ENCODE data around the gene SUSD3. TPM values are rescaled to one million over a fixed set of nuclear protein-coding genes. Genes with fewer than 3 reads are reported as not detected.
"Not testable (repeated sequence)": the region's sequence is repeated elsewhere in the genome, so short reads cannot be mapped to it uniquely, and the experiment has no call there.

The SUSD3 gene
- total and polyA plus RNA-seq, 4 donors = 2.0 to 9.7 (median 5.1) TPM

- Histone ChIP-seq H3K27me3 (ENCODE audit: control insufficient read depth in 3 of 3, insufficient read depth in 3 of 3, low read length in 2 of 3) (no peaks in the 10 kb centered on the region), H3K9ac (ENCODE audit: insufficient read depth in 1 of 2, low read length in 2 of 2) (no peak overlapping the region), H3K4me1 (ENCODE audit: control insufficient read depth in 5 of 5, insufficient read depth in 5 of 5, low read length in 5 of 5) (peaks cover 0 to 5% (median 0%) of the 10 kb centered on the region in 5 donors), H3K27ac (ENCODE audit: low read depth in 1 of 2, low read length in 1 of 2) (no peak overlapping the region), H3K36me3 (ENCODE audit: control insufficient read depth in 4 of 4, insufficient read depth in 4 of 4, low read length in 4 of 4) (peaks cover 0 to 17% (median 0%) of the 10 kb centered on the region in 4 donors), H3K4me3 (no peak overlapping the region), H3K9me3 (ENCODE audit: control insufficient read depth in 4 of 4, insufficient read depth in 3 of 4, low read length in 3 of 4) (no peaks in the 10 kb centered on the region)
- WGBS, 2 donors = 86 to 91% methylated on average over 13 of the region's 13 CpGs
- DNase-seq = no peak
- TF ChIP-seq, protein P1, sequence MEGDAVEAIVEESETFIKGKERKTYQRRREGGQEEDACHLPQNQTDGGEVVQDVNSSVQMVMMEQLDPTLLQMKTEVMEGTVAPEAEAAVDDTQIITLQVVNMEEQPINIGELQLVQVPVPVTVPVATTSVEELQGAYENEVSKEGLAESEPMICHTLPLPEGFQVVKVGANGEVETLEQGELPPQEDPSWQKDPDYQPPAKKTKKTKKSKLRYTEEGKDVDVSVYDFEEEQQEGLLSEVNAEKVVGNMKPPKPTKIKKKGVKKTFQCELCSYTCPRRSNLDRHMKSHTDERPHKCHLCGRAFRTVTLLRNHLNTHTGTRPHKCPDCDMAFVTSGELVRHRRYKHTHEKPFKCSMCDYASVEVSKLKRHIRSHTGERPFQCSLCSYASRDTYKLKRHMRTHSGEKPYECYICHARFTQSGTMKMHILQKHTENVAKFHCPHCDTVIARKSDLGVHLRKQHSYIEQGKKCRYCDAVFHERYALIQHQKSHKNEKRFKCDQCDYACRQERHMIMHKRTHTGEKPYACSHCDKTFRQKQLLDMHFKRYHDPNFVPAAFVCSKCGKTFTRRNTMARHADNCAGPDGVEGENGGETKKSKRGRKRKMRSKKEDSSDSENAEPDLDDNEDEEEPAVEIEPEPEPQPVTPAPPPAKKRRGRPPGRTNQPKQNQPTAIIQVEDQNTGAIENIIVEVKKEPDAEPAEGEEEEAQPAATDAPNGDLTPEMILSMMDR (IDR thresholded peaks at IDR 0.05; ENCODE audit: control extremely low read depth, extremely low read depth) = no peak
- no peak for ATAC-seq (ENCODE audit: insufficient read depth, low FRiP score)
Observed at GRCh38 chr9:93013856-93014582, 44.5 kb upstream of the SUSD3 start.

- not testable (repeated sequence) for H3K9me3 ChIP-seq (ENCODE audit: control insufficient read depth in 4 of 4, insufficient read depth in 3 of 4, low read length in 3 of 4); H3K27ac ChIP-seq (ENCODE audit: low read depth in 1 of 2, low read length in 1 of 2); H3K4me1 ChIP-seq (ENCODE audit: control insufficient read depth in 5 of 5, insufficient read depth in 5 of 5, low read length in 5 of 5); H3K4me3 ChIP-seq; H3K9ac ChIP-seq (ENCODE audit: insufficient read depth in 1 of 2, low read length in 2 of 2); ATAC-seq (ENCODE audit: insufficient read depth, low FRiP score); DNase-seq; H3K27me3 ChIP-seq (ENCODE audit: control insufficient read depth in 3 of 3, insufficient read depth in 3 of 3, low read length in 2 of 3)
- WGBS, 2 donors = 63 to 82% methylated on average over 10 of the region's 10 CpGs
- H3K36me3 ChIP-seq (ENCODE audit: control insufficient read depth in 4 of 4, insufficient read depth in 4 of 4, low read length in 4 of 4) = peaks cover 0 to 18% (median 0%) of the 10 kb centered on the region in 4 donors
Observed at GRCh38 chr9:93015190-93015589, 43.3 kb upstream of the SUSD3 start.

DNA sequence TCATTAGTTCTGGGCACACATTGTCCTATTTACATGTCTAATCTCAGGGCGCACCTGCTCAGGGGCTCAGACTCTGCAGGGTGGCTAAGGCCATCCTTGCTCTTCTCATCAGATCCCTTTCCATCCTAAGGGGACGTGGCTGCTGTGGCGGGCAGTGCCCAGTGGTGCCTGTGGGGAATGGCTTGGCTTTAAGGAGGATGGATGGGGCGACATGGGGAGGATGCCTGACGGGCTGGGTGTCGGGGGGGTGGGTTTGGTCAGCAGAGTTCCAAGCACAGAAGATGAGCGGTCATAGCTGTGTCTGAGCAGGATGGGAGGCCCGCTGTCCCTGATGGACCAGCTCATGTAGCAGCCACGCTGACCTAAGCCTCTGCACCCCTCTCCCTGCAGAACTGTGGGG, 40.9 kb upstream of the SUSD3 start:
- Histone ChIP-seq H3K4me1 (ENCODE audit: control insufficient read depth in 5 of 5, insufficient read depth in 5 of 5, low read length in 5 of 5) (no peaks in the 10 kb centered on the region), H3K4me3 (no peak overlapping the region), H3K9me3 (ENCODE audit: control insufficient read depth in 4 of 4, insufficient read depth in 3 of 4, low read length in 3 of 4) (no peaks in the 10 kb centered on the region), H3K36me3 (ENCODE audit: control insufficient read depth in 4 of 4, insufficient read depth in 4 of 4, low read length in 4 of 4) (peaks cover 0 to 27% (median 0%) of the 10 kb centered on the region in 4 donors), H3K27me3 (ENCODE audit: control insufficient read depth in 3 of 3, insufficient read depth in 3 of 3, low read length in 2 of 3) (no peaks in the 10 kb centered on the region), H3K9ac (ENCODE audit: insufficient read depth in 1 of 2, low read length in 2 of 2) (no peak overlapping the region), H3K27ac (ENCODE audit: low read depth in 1 of 2, low read length in 1 of 2) (no peak overlapping the region)
- TF ChIP-seq, protein P1 (IDR thresholded peaks at IDR 0.05; ENCODE audit: control extremely low read depth, extremely low read depth) = no peak
- no peak for DNase-seq
- no peak for ATAC-seq (ENCODE audit: insufficient read depth, low FRiP score)
- WGBS, 2 donors = 96% methylated on average over 9 of the region's 9 CpGs

- H3K36me3 ChIP-seq (ENCODE audit: control insufficient read depth in 4 of 4, insufficient read depth in 4 of 4, low read length in 4 of 4) = peaks cover 0 to 29% (median 0%) of the 10 kb centered on the region in 4 donors
Observed at GRCh38 chr9:93020151-93020550, 38.4 kb upstream of the SUSD3 start.

More at GRCh38 chr9:93020151-93020550, 38.4 kb upstream of the SUSD3 start:
- Histone ChIP-seq H3K4me1 (ENCODE audit: control insufficient read depth in 5 of 5, insufficient read depth in 5 of 5, low read length in 5 of 5) (no peaks in the 10 kb centered on the region), H3K4me3 (no peak overlapping the region), H3K9ac (ENCODE audit: insufficient read depth in 1 of 2, low read length in 2 of 2) (no peak overlapping the region), H3K27me3 (ENCODE audit: control insufficient read depth in 3 of 3, insufficient read depth in 3 of 3, low read length in 2 of 3) (no peaks in the 10 kb centered on the region), H3K9me3 (ENCODE audit: control insufficient read depth in 4 of 4, insufficient read depth in 3 of 4, low read length in 3 of 4) (no peaks in the 10 kb centered on the region), H3K27ac (ENCODE audit: low read depth in 1 of 2, low read length in 1 of 2) (no peak overlapping the region)
- DNase-seq (no peak), ATAC-seq (ENCODE audit: insufficient read depth, low FRiP score) (no peak)
- TF ChIP-seq, protein P1 (IDR thresholded peaks at IDR 0.05; ENCODE audit: control extremely low read depth, extremely low read depth) = no peak
- WGBS, 2 donors = 95 to 96% methylated on average over 11 of the region's 11 CpGs

Data from lung (tissue), 12 donors.